Pulmonary artery endothelial cell (primary cell): ENCODE data around the gene PSTPIP1. TPM values are rescaled to one million over a fixed set of nuclear protein-coding genes. Genes with fewer than 3 reads are reported as not detected.

ENCODE experiments used
- DNase-seq: peaks from one replicate; pipeline ENCODE4 v3.0.0-alpha.2; 2011; ENCODE audit warnings: low read depth, low spot score
- total RNA-seq: library from RNA; depleted of rRNA; stranded (reverse); fragments of >200 nt; gene quantifications from 2 replicates; pipeline ENCODE4 v1.2.3, GENCODE V29; 2014

The PSTPIP1 gene
- total RNA-seq, 1 donor from 2014 or later, result 3.2 TPM

DNA sequence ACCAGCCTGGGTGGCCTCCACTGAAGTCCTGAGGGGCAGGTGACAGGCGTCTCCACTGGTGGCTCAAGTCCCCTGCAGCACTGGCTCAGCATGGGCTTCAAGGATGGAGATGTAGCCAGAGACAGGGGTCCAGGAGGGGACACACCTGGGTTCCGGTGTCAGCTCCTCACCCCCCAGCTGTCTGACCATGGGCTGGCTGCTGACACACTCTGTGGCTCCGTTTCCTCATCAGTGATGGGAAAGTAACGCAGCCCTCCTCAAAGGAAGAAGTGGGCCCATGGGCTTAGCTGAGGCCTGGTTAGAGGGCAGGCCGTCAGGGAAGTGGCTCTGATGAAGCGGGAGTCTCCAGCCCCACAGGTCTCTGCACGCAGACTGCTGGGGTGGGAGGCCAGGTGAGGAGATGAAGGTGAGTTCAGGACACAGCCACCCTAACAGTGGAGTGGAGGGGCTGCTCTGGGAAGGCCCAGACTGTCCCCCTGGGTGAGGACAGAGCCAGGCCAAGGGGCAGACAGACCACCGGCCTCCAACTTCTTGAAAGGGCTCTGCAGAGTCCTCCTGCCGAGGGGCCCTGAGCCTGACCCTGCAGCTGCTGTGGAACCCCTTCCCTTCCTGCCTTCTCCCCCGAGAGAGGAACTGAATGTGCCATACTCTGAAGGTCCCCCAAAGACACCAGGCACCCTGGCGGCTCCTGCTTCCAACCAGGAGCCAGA, 24.0 kb downstream of the PSTPIP1 start:
- no peak for DNase-seq

DNA sequence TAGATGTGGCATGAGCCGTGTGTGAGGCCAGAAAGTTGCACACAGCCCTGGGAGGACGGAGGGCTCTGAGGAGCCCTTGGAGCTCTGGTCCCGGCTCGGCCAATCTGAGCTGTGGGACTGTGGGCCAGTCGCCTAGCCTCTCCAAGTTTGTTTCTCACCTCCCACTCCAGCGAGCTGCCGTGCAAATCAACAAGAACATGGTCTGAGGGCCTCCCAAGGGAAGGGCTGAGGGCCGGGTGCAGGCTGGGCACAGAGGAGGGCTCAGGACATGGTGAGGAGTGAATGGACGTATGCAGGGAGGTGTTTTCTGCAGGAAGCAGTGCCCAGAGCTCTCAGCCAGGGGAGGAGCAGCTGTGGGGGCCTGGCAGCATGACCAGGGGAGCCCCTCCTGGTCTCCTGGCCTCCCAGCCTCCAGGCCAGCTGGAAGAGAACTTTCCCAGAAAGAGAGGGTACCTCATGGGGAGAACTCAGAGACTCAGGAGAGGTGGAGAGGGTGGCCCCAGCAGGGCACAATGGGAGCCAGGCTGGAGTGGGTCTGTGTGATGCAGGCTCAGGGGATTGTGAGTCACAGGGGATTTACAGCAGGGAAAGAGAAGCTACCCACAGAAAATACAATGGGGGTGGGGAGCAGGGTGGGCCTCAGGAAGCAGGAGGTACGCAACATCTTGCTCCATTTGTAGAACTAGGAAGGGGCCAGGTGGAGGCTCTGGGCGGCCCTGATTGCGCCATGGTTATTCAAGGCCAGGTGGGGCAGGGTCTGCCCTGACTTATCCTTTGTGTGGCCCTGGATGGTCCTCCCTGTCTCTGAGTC, 24.8 kb downstream of the PSTPIP1 start:
- no peak for DNase-seq

DNA sequence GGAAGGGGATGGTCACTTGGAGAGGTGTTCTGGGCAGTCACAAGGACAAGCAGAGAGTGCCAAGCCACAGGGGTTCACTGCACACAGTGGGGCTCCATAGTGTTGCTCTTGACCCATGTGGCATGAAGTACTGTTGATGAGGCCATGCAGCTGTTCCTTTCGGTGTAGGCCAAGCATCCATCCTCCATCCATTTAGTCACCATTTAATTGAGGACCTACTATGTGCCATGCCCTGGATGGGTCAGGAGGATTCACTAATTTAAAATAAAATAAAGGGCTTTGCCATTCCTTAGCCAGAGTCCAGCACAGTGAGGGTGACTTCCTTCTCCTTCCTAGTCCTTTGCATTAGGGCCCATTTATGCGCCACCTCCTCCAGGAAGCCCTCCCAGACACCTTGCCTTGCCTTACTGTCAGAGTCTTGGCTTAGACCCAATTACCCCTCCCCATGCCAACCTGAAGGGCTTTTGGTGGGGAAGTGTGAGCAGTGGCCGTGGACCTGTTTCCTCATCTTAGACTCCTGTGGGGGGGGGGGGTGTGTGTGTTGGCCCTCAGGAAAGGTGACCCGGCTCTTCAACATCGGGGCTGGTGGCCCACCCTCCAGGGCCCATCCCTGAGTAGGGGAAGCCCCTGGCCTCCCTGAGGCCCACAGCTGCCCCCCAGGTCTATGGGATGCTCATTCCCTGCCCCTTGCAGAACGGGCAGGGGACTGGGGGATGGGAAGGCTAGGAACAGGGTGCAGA, 25.6 kb downstream of the PSTPIP1 start:
- DNase-seq, result no peak

GRCh38 chr15:77021088-77021481, 26.2 kb downstream of the PSTPIP1 start:
- no peak for DNase-seq

DNA sequence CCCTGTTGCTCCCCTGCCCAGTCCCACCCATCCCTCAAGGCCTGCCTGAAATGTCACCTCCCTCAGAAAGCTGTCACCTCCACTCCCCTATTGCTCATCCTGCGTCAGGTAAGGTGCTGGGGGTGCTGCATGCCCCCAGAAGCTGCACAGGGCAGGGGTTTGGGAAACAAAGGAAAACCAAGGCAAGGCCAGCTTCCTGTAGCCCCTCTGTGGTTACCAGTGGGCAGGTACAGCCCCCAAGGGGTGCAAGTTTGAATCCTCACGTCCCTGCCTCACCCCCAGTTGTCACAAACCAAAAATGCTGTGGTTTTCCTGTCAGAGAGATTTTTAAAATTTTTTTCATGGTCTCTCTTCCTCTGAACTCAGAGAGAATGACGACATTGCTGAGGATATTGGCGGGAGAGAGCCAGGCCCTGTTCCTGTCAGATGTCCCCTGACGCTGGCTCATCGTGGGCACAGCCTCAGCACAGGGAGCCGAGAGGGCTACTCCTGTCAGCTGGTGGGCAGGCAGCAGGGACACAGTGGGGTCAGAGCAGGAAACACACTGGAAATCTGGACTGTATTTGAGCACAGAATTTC, 27.0 kb downstream of the PSTPIP1 start:
- DNase-seq, result no peak

GRCh38 chr15:77022646-77023575, 28.0 kb downstream of the PSTPIP1 start:
- no peak for DNase-seq

DNA sequence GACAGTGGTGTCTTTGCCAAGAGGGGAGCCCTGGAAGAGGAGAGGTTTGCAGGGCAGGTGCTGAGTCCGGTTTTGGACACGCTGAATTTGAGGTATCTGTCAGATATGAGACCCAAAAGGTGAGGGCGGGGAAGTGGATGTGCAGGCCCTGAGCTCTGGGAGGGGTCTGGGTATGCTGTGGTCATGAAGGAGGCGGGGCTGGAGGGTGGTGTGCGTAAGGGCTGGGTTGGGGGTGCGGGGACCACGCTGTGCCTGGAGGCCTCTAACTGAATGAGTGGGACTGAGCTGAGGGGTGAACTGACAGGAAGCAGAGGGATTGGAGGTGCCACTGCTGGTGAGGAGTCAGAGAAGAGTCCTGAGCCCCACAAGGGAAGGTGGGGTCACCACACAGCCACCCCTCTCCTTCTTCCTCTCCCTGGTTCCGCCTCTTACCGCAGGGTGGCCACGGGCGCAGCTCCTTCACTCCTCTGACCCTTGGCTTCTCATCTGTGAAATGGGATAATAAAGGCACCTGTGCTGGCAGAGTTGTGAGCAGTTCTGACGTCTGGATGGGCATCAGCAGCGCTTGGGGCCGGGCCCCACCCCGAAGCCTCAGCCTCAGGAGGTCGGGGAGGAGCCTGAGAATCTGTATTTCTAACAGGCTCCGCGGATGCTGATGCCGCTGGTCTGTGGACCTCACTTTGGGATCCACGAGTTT, 28.8 kb downstream of the PSTPIP1 start:
- no peak for DNase-seq

- DNase-seq, result no peak
Measured at GRCh38 chr15:77024273-77025082, 29.6 kb downstream of the PSTPIP1 start.

DNA sequence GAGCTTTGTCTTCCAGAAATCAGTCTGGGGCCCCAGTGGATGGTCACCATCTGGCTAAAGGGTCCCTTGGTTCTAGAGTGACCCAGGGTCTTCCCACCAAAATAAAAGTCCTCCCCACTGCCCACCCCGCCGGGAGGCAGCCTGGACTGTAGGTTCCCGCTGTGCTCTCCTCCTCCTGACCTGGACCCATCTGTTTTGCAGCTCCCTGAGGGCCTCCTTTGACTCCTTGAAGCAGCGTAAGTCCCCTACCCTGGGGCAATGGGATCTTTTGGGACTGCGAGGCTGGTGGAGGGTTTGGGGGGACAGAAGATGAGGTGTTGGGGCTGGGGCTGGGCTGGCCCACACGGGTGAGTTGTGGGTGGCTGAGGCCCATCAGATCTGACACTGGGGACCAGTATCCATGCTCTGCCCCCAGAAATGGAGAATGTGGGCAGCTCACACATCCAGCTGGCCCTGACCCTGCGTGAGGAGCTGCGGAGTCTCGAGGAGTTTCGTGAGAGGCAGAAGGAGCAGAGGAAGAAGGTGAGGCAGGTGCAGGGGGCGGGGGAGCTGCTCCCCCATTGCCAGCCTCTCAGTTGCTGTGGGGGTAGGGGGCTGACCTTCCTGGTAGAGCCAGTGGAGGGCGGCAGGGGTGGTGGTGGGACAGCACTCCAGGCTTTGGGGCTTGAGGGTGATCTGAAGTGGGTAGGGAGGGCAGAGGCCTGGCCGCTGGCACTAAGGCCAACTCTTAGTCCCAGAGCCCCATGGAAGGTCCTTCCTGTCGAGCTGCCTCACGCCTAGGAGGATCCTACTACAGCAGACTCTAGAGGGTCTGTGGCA, 30.4 kb downstream of the PSTPIP1 start:
- DNase-seq, result no peak

DNA sequence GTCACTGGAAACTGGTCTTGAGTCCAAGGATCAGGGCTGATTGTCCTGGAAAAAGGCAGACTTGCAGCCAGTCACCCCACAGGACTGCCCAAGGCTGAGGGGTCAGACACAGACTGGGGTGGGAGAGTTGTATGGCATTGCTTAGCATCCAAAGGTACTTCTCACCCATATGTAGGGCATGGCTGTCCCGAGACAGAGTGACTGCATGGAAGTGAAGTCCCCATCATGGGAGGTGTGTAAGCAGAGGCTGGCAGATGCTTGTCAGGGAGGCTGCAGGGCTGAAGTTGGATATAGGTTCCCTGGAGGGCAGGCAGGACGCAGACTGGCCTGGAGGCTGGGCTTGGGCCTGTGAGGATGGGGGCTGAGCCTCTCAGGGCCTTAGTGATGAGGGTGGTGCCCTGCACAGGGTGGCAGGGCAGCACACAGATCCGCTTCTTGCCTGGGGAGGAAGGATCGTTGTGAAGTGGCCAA, 31.1 kb downstream of the PSTPIP1 start:
- DNase-seq, result no peak

DNA sequence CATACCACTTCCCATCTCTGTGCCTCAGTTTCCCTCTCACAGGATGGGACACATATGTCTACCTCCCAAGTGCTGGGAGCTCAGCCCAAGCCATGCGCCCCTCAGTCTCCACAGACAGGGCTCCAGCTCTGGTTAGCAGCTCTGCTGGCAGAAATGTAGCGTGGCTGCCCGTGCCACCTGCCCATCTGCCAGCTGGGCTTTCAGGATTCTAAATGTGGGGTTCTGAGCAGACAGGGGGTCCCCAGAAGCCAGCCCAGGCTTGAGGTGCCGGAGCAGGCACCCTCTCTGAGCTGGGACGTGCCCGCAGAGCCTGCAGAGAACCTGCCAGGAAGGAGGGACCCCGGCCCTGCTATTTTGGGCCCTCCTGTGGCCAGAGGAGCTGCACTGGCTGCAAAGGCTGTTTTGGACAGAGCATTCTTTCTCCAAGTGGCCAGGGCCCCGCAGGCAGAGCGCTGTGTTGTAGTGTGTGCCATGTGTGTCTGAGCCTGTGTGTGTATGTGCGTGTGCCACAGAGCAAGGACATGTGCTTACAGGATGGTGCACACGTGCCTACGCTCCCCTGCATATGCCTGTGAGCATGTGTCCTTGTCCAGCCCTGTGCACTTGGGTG, 31.7 kb downstream of the PSTPIP1 start:
- DNase-seq, result no peak

DNA sequence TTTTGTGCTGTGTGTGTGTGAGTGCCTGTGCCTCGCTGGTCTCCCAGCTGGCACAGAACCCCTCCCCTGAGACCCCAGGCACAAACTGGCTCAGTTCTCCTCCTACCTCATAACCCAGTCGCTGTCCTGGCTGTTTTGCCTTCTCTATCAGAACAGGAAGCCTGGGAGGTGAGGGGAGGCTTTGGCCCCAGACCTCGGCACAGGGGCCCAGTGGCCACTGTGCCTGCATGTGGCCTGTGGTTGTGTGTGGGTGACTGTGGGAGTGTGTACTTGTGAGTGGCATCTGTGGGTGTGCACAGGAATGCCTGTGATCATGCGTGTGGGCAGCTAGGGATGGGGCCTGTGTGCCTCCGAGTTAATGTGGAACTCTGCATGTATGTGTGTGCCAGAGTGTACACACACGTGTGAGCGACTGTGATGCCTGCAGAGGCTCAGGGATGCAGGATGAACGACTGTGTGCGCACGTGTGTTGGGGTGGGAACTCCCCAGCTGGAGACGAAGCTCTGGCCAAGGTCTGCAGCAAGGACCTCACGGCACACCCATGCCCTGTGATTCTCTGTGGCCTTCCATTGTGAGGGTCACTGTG, 32.3 kb downstream of the PSTPIP1 start:
- DNase-seq, result no peak

GRCh38 chr15:77027697-77028450, 32.9 kb downstream of the PSTPIP1 start:
- DNase-seq, result no peak

- DNase-seq, result no peak
Measured at GRCh38 chr15:77028451-77029165, 33.7 kb downstream of the PSTPIP1 start.

- no peak for DNase-seq
Measured at GRCh38 chr15:77029166-77030047, 34.5 kb downstream of the PSTPIP1 start.
